Measurements from ENCODE around the gene TRIM33. TPM values are rescaled to one million over a fixed set of nuclear protein-coding genes. Genes with fewer than 3 reads are reported as not detected.

Gene TRIM33
- total RNA-seq, 1 experiment from 2014 or later = 44.5 TPM

DNA sequence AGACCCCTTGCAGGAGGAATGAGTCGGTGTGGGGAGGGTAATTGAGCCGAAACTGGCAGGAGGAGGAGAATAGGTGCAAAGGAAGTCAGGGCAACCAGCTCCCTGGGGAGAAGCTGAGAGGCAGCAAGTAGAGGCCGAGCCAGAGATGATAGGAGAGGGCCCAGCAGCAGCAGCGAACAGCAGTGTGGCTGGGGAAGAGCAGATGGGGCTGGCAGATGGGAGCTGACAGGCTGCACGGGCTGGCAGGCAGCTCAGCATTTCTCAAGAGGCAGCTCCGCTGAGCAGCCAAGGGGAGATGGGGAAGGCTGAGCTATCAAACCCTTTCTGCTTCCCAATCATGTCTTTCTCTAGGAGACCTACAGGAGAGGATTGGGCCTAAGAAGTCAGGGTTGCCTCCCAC, 158.2 kb downstream of the TRIM33 start:
- Mint-ChIP-seq H3K9me3 (no peaks in the 10 kb centered on the region), H3K27me3 (ENCODE audit: low read depth) (peaks cover 2% of the 10 kb centered on the region; the same call in 1 of the 2 replicates), H3K27ac (peak overlapping the region; percentile 42; the same call in 1 of the 2 replicates), H3K4me3 (no peak overlapping the region), H3K4me1 (peaks cover 15% of the 10 kb centered on the region), H3K36me3 (no peaks in the 10 kb centered on the region)
- DNase-seq (ENCODE audit: low spot score) (no peak), ATAC-seq (peak; percentile 53)
- CTCF ChIA-PET = interaction anchor here (0.8 to 1.0 kb wide), 2 partner anchors 70 to 397 kb away, joined by 3 read pairs; no protein-coding TSS in a partner anchor
- TF ChIP-seq ATF6 (CRISPR knock-in tag; IDR thresholded peaks at IDR 0.05) (no peak), TCF7 (CRISPR knock-in tag; IDR thresholded peaks at IDR 0.05; ENCODE audit: low read depth) (no peak), SOX15 (CRISPR knock-in tag; IDR thresholded peaks at IDR 0.05) (no peak), ERG (CRISPR knock-in tag; IDR thresholded peaks at IDR 0.05) (no peak), TEAD1 (CRISPR knock-in tag; IDR thresholded peaks at IDR 0.05) (no peak), MYBL2 (CRISPR knock-in tag; IDR thresholded peaks at IDR 0.05) (no peak), ATF3 (CRISPR knock-in tag; conservative IDR thresholded peaks at IDR 0.05) (no peak), CREM (CRISPR knock-in tag; IDR thresholded peaks at IDR 0.05) (no peak), CREB1 (CRISPR knock-in tag; IDR thresholded peaks at IDR 0.05) (no peak), EMX1 (CRISPR knock-in tag; IDR thresholded peaks at IDR 0.05) (no peak), JAZF1 (CRISPR knock-in tag; IDR thresholded peaks at IDR 0.05) (no peak), MLX (CRISPR knock-in tag; IDR thresholded peaks at IDR 0.05) (no peak), PRRX2 (CRISPR knock-in tag; IDR thresholded peaks at IDR 0.05) (no peak), GTF2I (CRISPR knock-in tag; conservative IDR thresholded peaks at IDR 0.05) (no peak), TEAD4 (CRISPR knock-in tag; IDR thresholded peaks at IDR 0.05) (no peak), ZNF138 (CRISPR knock-in tag; conservative IDR thresholded peaks at IDR 0.05) (no peak), ZBTB43 (CRISPR knock-in tag; IDR thresholded peaks at IDR 0.05) (no peak)
- TF ChIP-seq, protein P1, sequence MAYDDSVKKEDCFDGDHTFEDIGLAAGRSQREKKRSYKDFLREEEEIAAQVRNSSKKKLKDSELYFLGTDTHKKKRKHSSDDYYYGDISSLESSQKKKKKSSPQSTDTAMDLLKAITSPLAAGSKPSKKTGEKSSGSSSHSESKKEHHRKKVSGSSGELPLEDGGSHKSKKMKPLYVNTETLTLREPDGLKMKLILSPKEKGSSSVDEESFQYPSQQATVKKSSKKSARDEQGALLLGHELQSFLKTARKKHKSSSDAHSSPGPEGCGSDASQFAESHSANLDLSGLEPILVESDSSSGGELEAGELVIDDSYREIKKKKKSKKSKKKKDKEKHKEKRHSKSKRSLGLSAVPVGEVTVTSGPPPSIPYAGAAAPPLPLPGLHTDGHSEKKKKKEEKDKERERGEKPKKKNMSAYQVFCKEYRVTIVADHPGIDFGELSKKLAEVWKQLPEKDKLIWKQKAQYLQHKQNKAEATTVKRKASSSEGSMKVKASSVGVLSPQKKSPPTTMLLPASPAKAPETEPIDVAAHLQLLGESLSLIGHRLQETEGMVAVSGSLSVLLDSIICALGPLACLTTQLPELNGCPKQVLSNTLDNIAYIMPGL (CRISPR knock-in tag; IDR thresholded peaks at IDR 0.05) = no peak
- TF ChIP-seq, protein P2, sequence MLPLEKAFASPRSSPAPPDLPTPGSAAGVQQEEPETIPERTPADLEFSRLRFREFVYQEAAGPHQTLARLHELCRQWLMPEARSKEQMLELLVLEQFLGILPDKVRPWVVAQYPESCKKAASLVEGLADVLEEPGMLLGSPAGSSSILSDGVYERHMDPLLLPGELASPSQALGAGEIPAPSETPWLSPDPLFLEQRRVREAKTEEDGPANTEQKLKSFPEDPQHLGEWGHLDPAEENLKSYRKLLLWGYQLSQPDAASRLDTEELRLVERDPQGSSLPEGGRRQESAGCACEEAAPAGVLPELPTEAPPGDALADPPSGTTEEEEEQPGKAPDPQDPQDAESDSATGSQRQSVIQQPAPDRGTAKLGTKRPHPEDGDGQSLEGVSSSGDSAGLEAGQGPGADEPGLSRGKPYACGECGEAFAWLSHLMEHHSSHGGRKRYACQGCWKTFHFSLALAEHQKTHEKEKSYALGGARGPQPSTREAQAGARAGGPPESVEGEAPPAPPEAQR (CRISPR knock-in tag; IDR thresholded peaks at IDR 0.05) = no peak
- POLR2A ChIA-PET = interaction anchor here (0.5 kb wide), 1 partner anchor 418 kb away, joined by 3 read pairs; no protein-coding TSS in a partner anchor
